Ovary (tissue), 3 donors: ENCODE data around the gene RIC1.

Experiments used
- POLR2A ChIP-seq: fragments of 450-650 bp; IDR thresholded peaks from one replicate; pipeline ENCODE4 v1.6.1; 2017; ENCODE audit warnings: antibody characterized with exemption, mild to moderate bottlenecking, moderate library complexity
- TF ChIP-seq, protein P1 (sequence below), 3 donors: fragments of 450-650 bp in 2 of 3; fragments of 200-600 bp in 1 of 3; IDR thresholded peaks; one replicate each; pipeline versions ENCODE4 v1.5.1 to v1.8.0; 2016 to 2022; ENCODE audit warnings: antibody characterized with exemption in 3 of 3, mild to moderate bottlenecking in 1 of 3
- donor health status: DM: no; HTN: no; CAD: no.

- TF ChIP-seq, protein P1, sequence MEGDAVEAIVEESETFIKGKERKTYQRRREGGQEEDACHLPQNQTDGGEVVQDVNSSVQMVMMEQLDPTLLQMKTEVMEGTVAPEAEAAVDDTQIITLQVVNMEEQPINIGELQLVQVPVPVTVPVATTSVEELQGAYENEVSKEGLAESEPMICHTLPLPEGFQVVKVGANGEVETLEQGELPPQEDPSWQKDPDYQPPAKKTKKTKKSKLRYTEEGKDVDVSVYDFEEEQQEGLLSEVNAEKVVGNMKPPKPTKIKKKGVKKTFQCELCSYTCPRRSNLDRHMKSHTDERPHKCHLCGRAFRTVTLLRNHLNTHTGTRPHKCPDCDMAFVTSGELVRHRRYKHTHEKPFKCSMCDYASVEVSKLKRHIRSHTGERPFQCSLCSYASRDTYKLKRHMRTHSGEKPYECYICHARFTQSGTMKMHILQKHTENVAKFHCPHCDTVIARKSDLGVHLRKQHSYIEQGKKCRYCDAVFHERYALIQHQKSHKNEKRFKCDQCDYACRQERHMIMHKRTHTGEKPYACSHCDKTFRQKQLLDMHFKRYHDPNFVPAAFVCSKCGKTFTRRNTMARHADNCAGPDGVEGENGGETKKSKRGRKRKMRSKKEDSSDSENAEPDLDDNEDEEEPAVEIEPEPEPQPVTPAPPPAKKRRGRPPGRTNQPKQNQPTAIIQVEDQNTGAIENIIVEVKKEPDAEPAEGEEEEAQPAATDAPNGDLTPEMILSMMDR (IDR thresholded peaks at IDR 0.05) = no peak
- no peak for TF ChIP-seq POLR2A
Observed at GRCh38 chr9:5621327-5621726, 7.6 kb upstream of the RIC1 start.
